Activated T-helper 2 cell treated with anti-CD3 and anti-CD28 coated beads, Interferon-gamma antibody, Interleukin-2, Interleukin-4, amounts not matched to agents 10 μg/mL and 5 μg/mL and 100 μg/mL, durations not matched to agents 14 hours and 24 hours and 36 hours (primary cell): ENCODE measurements around the gene EFCAB8. TPM values are rescaled to one million over a fixed set of nuclear protein-coding genes. Genes with fewer than 3 reads are reported as not detected.
"Not testable (repeated sequence)": the region's sequence is repeated elsewhere in the genome, so short reads cannot be mapped to it uniquely, and the experiment has no call there.

Experiments used
- DNase-seq: peaks from one replicate; pipeline ENCODE4 v3.0.0; 2021; ENCODE audit warnings: low spot score
- H3K27ac Mint-ChIP-seq: one replicate; pipeline ENCODE4 v1.8.0; 2021; ENCODE audit warnings: mixed read lengths
- H3K27me3 Mint-ChIP-seq: one replicate; pipeline ENCODE4 v1.8.0; 2021; ENCODE audit warnings: low read depth, mixed read lengths
- H3K36me3 Mint-ChIP-seq: one replicate; pipeline ENCODE4 v1.8.0; 2021; ENCODE audit warnings: low read depth, mixed read lengths
- H3K4me1 Mint-ChIP-seq: one replicate; pipeline ENCODE4 v1.8.0; 2021; ENCODE audit warnings: low read depth, mixed read lengths
- H3K4me3 Mint-ChIP-seq: one replicate; pipeline ENCODE4 v1.8.0; 2021; ENCODE audit warnings: low read depth, mild to moderate bottlenecking, moderate library complexity, mixed read lengths
- H3K9me3 Mint-ChIP-seq: one replicate; pipeline ENCODE4 v1.8.0; 2021; ENCODE audit warnings: mixed read lengths
- intact Hi-C: fragments of 100-400 bp; cut with micrococcal nuclease; formaldehyde crosslinking; loops from one replicate; pipeline ENCODE4 v1.15.1; 2023
- total RNA-seq: library from RNA; stranded (reverse); gene quantifications from 2 replicates; pipeline ENCODE4 v1.2.3, GENCODE V29; 2022

EFCAB8 gene
- total RNA-seq, 1 donor from 2014 or later = 0.52 TPM

- H3K27me3 Mint-ChIP-seq = no peaks in the 10 kb centered on the region
- H3K4me1 Mint-ChIP-seq = no peaks in the 10 kb centered on the region
- intact Hi-C loops = no loop called here
- no peak overlapping the region for H3K4me3 Mint-ChIP-seq
- no peaks in the 10 kb centered on the region for H3K36me3 Mint-ChIP-seq
- H3K27ac Mint-ChIP-seq = no peak overlapping the region
- H3K9me3 Mint-ChIP-seq = no peaks in the 10 kb centered on the region
- no peak for DNase-seq
These were observed 36.1 kb downstream of the EFCAB8 start for GRCh38 chr20:32894711-32895355.

- Mint-ChIP-seq H3K4me3 (no peak overlapping the region), H3K27me3 (no peaks in the 10 kb centered on the region), H3K9me3 (no peaks in the 10 kb centered on the region), H3K36me3 (no peaks in the 10 kb centered on the region), H3K27ac (no peak overlapping the region), H3K4me1 (no peaks in the 10 kb centered on the region)
- intact Hi-C loops = no loop called here
- DNase-seq = no peak
These were observed 38.0 kb downstream of the EFCAB8 start for GRCh38 chr20:32896521-32897280.

GRCh38 chr20:32898729-32899128, 40.0 kb downstream of the EFCAB8 start:
- Mint-ChIP-seq H3K27me3 (no peaks in the 10 kb centered on the region), H3K27ac (no peak overlapping the region), H3K36me3 (no peaks in the 10 kb centered on the region), H3K4me3 (no peak overlapping the region), H3K9me3 (no peaks in the 10 kb centered on the region), H3K4me1 (peaks cover 4% of the 10 kb centered on the region)
- intact Hi-C loops = no loop called here
- no peak for DNase-seq

GRCh38 chr20:32902456-32903420, 44.0 kb downstream of the EFCAB8 start:
- Mint-ChIP-seq H3K27ac (peak overlapping the region; percentile 18), H3K4me1 (peaks cover 10% of the 10 kb centered on the region), H3K27me3 (no peaks in the 10 kb centered on the region), H3K9me3 (no peaks in the 10 kb centered on the region), H3K4me3 (no peak overlapping the region), H3K36me3 (no peaks in the 10 kb centered on the region)
- intact Hi-C loops = loop anchor here (1.0 to 5.0 kb wide), 3 partner anchors 43 to 395 kb away; no protein-coding TSS in a partner anchor
- peak; percentile 49 for DNase-seq

- H3K36me3 Mint-ChIP-seq = no peaks in the 10 kb centered on the region
- H3K4me1 Mint-ChIP-seq = peaks cover 10% of the 10 kb centered on the region
- DNase-seq = no peak
- H3K27ac Mint-ChIP-seq = no peak overlapping the region
- no peaks in the 10 kb centered on the region for H3K9me3 Mint-ChIP-seq
- H3K27me3 Mint-ChIP-seq = no peaks in the 10 kb centered on the region
- H3K4me3 Mint-ChIP-seq = no peak overlapping the region
- intact Hi-C loops = loop anchor here (5.0 kb wide), 1 partner anchor 394 kb away; no protein-coding TSS in a partner anchor
These were observed 45.0 kb downstream of the EFCAB8 start for GRCh38 chr20:32903666-32904175.

GRCh38 chr20:32904678-32905077, 46.0 kb downstream of the EFCAB8 start:
- H3K9me3 Mint-ChIP-seq, H3K4me1 Mint-ChIP-seq, H3K36me3 Mint-ChIP-seq, H3K27ac Mint-ChIP-seq, DNase-seq, H3K4me3 Mint-ChIP-seq, H3K27me3 Mint-ChIP-seq: not testable (repeated sequence)
- intact Hi-C loops = loop anchor here (5.0 kb wide), 1 partner anchor 393 kb away; no protein-coding TSS in a partner anchor

- Mint-ChIP-seq H3K36me3 (no peaks in the 10 kb centered on the region), H3K27me3 (no peaks in the 10 kb centered on the region), H3K4me1 (peaks cover 10% of the 10 kb centered on the region), H3K4me3 (no peak overlapping the region), H3K27ac (no peak overlapping the region), H3K9me3 (no peaks in the 10 kb centered on the region)
- intact Hi-C loops = no loop called here
- no peak for DNase-seq
These were observed 47.5 kb downstream of the EFCAB8 start for GRCh38 chr20:32906200-32906599.

GRCh38 chr20:32906871-32907495, 48.3 kb downstream of the EFCAB8 start:
- H3K27me3 Mint-ChIP-seq = no peaks in the 10 kb centered on the region
- H3K27ac Mint-ChIP-seq = no peak overlapping the region
- H3K9me3 Mint-ChIP-seq = no peaks in the 10 kb centered on the region
- no peak for DNase-seq
- H3K4me3 Mint-ChIP-seq = no peak overlapping the region
- peaks cover 10% of the 10 kb centered on the region for H3K4me1 Mint-ChIP-seq
- no peaks in the 10 kb centered on the region for H3K36me3 Mint-ChIP-seq
- intact Hi-C loops = no loop called here

GRCh38 chr20:32907886-32908285, 49.2 kb downstream of the EFCAB8 start:
- H3K4me1 Mint-ChIP-seq = peaks cover 8% of the 10 kb centered on the region
- no peak overlapping the region for H3K27ac Mint-ChIP-seq
- intact Hi-C loops = no loop called here
- no peak overlapping the region for H3K4me3 Mint-ChIP-seq
- no peaks in the 10 kb centered on the region for H3K9me3 Mint-ChIP-seq
- DNase-seq = no peak
- no peaks in the 10 kb centered on the region for H3K36me3 Mint-ChIP-seq
- no peaks in the 10 kb centered on the region for H3K27me3 Mint-ChIP-seq

GRCh38 chr20:32908334-32909292, 49.9 kb downstream of the EFCAB8 start:
- no peak overlapping the region for H3K4me3 Mint-ChIP-seq
- H3K27ac Mint-ChIP-seq = no peak overlapping the region
- peaks cover 4% of the 10 kb centered on the region for H3K9me3 Mint-ChIP-seq
- intact Hi-C loops = no loop called here
- DNase-seq = no peak
- H3K4me1 Mint-ChIP-seq = peaks cover 6% of the 10 kb centered on the region
- no peaks in the 10 kb centered on the region for H3K27me3 Mint-ChIP-seq
- H3K36me3 Mint-ChIP-seq = no peaks in the 10 kb centered on the region

- Mint-ChIP-seq H3K9me3 (peaks cover 7% of the 10 kb centered on the region), H3K36me3 (peaks cover 3% of the 10 kb centered on the region), H3K4me1 (peaks cover 6% of the 10 kb centered on the region), H3K27ac (no peak overlapping the region), H3K27me3 (no peaks in the 10 kb centered on the region), H3K4me3 (no peak overlapping the region)
- DNase-seq = no peak
- intact Hi-C loops = no loop called here
These were observed 50.7 kb downstream of the EFCAB8 start for GRCh38 chr20:32909451-32909850.
